HCEC 1CT (cell line): ENCODE data around the gene CD247.

Experiments
- DNase-seq: peaks from one replicate; pipeline ENCODE4 v3.0.0-alpha.2; 2017

Gene CD247

GRCh38 chr1:167510244-167510643 lies 8.1 kb downstream of the CD247 start:
- no peak for DNase-seq

- DNase-seq = no peak
These were observed 8.7 kb downstream of the CD247 start for GRCh38 chr1:167509587-167509986.

- no peak for DNase-seq
These were observed 10.6 kb downstream of the CD247 start for GRCh38 chr1:167507719-167508118.

GRCh38 chr1:167504467-167504827 lies 13.9 kb downstream of the CD247 start:
- DNase-seq = no peak

GRCh38 chr1:167503626-167504466 lies 14.5 kb downstream of the CD247 start:
- DNase-seq = no peak

GRCh38 chr1:167502719-167503462 lies 15.4 kb downstream of the CD247 start:
- DNase-seq = no peak

DNA sequence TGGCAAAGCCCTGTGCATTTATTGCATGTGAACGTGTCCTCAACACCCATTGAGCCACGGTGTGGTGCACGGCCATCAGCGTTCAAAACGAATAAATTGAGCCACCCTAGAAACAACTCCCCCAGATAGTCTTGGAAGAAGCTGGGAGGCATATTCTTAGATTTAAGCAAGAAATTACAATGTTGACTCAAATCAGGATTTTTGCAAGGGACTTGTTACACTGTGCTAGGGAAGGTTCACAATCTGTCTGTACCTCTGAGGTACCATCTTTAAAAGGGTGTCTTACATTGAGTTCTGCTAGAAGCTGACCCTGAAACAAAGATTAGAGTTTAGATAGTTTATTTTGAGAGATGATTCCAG lies 16.2 kb downstream of the CD247 start:
- no peak for DNase-seq

- no peak for DNase-seq
These were observed 16.7 kb downstream of the CD247 start for GRCh38 chr1:167501515-167502191.

GRCh38 chr1:167500283-167500860 lies 18.0 kb downstream of the CD247 start:
- no peak for DNase-seq

DNA sequence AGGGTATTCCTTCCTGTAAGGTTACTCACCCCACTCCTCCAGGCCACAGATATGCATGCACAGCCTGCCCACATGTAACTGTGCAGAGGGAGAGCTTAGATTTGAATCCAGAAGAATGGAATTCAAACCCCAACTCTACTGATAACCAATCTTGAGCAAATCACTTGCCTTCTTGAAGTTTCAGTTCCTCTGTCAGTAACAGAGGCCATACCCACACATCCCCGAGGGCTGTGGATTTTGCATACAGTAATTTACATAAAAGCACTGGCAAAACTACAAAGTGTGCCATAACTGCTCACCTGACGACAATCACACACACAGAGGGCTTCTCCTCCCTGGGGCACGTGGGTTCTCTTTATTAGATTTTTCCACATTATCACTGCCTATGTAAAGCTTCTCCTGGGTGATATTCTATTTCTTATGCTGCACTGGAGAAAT lies 18.6 kb downstream of the CD247 start:
- no peak for DNase-seq

DNA sequence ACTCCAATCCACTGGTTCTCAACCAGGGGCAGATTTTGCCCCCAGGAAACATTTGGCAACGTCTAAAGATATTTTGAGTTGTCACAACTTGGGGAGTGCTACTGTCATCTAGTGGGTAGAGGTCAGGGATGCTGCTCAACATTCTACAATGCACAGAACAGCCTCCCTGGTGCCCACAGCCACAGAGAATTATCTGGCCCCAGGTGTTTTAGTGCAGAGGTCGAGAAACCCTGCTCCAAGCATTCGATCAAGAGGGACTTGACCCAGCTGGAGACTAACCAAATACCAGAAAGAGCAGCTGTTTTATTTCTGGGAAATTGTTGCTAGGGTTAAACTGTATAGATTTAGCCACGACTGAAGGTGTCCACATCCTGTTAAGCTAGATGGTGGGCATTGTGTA lies 19.2 kb downstream of the CD247 start:
- no peak for DNase-seq

DNA sequence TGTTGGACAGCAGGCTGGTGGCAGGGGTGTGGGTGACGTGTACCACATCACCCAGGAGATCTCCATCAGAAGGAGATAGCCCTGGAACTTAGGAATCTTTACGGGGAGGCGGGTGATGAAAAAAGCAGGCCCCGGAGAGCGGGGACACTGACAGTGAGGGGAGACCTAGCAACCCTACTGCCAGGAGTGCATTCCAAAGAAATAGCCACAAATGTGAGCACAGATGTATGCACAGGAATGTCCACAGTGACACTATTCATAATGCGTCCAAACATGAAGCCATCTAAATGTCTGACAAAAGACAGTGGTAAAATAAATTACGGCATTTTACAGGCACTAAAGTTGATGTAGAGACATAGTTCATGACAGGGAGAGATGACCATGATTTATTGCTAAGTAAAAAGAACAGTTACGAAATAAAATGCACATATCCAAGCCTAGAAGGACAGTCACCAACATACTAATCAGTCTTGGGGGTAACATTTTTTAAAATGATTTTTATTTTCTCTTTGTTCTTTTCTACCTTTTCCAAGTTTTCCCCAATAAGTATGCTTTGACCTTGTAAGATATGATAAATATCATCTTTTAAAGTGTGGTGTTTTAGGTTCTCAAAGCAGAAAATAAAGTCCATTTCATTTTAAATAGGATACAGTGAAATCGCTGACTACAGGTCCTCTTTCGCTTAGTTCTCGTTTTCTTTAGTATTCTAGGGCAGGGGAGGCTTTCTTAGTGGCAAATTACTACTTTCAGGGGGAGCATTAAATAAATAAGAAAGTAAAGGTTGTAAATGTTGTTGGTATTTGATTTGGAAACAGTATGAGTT lies 21.3 kb downstream of the CD247 start:
- DNase-seq = no peak

GRCh38 chr1:167493372-167493771 lies 25.0 kb downstream of the CD247 start:
- no peak for DNase-seq

DNA sequence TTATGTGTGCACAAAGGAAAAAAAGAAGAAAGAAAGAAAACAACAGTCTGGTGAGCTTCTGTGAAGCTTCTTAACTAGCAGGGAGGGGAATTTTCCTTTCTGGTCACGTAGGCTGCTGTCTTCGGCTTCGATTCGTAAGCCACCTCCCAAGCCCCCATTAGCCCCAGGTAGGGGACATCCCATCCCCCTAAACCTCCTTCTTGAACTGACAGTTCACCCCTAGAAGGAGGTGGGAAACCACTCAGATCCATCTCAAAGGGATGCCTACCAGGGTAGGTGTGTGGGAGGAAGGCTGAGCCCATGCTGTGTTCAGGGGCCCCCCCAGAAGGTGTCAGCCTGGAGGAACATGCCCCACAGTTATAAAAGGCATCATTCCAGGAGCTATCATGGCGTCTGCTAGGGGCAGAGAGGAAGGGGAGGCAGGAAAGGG lies 25.8 kb downstream of the CD247 start:
- DNase-seq = no peak

GRCh38 chr1:167491586-167492461 lies 26.5 kb downstream of the CD247 start:
- no peak for DNase-seq

DNA sequence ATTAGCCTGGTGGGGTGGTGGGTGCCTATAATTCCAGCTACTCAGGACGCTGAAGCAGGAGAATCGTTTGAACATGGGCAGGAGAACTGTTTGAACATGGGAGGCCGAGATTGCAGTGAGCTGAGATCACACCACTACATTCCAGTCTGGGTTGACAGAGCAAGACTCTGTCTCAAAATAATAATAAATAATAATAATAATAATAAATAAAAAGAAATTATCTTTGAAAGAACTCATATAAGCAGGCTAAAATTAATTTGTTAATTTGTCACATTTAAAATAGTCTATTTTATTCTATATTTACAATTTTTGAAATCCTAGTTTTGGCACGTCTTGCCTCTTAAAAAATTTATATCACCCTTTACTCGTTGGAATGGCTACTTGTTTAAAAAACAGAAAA lies 27.6 kb downstream of the CD247 start:
- DNase-seq = no peak

DNA sequence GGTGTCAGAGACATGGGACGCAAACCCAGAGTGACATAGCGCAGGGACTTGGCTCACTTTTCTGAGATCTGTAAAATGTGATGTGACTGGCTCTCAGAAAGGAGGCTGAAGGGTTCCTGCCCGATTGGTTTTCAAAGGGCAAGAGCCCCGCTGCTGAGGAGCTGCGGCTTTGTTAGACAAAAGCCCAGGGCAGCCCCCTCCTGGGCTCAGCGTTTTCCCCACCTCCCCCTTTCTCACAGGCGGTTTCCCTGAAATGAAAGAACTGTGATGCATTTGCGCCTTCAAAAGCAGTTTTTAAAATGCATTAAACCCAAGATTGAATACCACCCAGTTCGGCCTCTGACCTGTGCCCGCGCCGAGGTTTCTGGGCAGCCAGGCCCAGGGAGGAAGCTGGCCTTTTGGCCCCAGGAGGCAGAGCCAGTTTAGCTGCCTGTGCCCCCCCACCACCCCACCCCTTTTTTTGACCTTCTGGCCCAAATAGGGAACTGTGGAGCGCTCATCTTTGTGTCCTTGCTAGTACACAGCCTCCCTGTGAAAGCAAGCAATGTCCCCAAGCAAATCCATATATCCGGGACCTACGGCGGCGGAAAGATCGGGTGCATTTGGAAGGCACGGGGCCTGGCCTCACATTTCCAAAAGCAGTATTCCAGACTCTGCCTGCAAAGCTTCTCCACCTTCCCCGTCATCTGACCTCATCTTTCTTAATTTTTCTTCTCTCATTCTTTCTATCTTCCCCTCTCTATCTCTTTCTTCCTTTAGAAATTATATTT lies 28.6 kb downstream of the CD247 start:
- DNase-seq = no peak

DNA sequence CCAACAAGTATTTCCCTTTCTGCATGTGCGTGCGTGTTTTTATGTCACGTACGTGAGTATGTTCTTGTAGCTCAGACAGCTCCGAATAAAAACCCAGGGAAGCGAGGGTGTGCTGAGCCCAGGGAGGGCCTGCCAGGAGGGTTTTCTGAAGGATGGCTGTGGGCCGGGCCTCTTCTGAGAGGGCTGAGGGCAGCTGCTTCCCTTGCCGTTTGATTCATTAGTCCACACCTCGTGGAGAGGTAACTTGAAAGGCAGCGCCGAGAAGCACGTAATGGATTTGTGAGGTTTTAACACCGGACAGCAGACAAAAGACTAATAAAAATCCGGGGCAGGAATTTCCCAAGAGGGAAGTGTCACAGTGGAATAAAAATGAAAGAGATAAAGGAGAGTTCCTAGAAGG lies 29.5 kb downstream of the CD247 start:
- no peak for DNase-seq

GRCh38 chr1:167487614-167488013 lies 30.7 kb downstream of the CD247 start:
- no peak for DNase-seq

- DNase-seq = no peak
These were observed 32.1 kb downstream of the CD247 start for GRCh38 chr1:167486090-167486824.
